OCI-M2 (cell line): ENCODE data around the gene POLR1G.

Experiments used
- DNase-seq: peaks from one replicate; lab custom pipeline; 2025; ENCODE audit not compliant: unreplicated experiment; lab: John Stamatoyannopoulos, UW

The POLR1G gene, protein sequence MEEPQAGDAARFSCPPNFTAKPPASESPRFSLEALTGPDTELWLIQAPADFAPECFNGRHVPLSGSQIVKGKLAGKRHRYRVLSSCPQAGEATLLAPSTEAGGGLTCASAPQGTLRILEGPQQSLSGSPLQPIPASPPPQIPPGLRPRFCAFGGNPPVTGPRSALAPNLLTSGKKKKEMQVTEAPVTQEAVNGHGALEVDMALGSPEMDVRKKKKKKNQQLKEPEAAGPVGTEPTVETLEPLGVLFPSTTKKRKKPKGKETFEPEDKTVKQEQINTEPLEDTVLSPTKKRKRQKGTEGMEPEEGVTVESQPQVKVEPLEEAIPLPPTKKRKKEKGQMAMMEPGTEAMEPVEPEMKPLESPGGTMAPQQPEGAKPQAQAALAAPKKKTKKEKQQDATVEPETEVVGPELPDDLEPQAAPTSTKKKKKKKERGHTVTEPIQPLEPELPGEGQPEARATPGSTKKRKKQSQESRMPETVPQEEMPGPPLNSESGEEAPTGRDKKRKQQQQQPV

DNA sequence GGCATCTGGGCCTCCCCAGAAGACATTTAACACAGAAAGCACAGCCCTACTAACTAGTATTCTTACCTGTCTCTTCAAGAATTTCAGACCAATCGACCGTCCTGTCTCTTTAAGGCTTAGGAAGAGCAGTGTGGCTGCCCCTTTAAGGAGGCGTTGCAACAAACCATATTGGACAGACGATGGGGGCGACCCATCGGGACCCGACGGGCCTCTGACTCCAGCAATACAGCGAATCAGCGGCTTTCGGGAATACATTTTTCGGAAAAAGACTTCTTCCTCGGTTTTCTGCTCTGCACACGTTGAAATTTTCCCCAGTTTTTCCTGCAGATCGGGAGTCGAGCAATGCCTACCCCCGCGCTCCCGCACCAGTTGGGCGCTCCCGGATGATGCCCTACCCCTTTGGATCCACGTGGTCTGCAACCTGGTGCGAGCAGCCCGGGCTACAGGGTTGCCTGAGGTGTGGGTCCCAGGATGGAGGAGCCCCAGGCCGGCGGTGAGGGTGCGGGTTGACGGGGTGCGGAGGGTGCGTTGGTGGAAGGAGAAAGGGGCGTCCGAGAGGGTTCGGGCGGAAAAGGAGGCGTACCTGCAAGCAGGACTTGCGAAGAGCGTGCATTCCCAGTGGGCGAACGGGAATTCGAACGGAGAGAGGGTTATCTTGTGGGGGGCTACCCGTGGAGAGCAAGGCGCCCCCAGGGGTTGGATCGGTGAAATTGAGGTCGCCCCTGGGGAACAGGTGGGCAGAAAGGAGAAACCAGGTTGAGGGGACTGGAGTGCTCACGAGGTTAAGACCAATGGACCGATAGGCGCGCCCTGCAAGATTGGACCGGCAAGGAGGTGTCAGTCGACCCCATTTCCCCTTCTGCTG lies at the start of gene POLR1G:
POLR1G (plus strand) TSS at position 419 of the 865 bp plus-strand sequence; CDS start at position 472, 53 bp downstream.
- DNase-seq, result peak; percentile 97

DNA sequence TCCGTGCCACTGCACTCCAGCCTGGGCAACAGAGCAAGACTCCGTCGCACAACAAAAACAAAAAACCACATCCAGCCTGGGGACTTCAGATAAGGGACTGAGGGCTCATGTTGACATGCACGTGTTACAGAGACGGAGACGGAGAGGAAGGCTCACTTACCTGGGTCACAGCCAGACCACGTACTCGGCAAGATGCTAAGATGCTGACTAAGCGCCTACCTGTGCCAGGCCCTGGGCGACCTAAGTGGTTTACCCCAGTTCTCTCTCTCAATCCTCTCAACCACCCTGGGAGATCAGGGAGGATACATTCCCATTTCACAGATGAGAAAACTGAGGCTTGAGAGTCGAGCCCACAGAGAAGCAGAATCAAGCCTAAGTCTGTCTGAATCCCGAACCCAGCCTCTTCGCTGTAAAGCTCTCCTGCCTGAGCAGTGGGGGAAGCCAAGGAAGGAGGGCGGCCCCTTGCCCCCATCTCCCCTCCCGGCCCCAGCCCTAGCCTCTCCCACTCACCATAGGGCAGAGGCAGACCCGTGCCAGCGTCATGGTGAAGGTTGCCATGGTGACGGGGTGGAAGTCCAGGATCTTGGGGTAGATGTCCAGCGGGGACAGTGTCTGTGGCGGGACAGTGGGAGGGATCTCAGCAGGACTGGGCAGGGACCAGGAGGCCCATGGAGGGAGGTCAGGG lies 49.5 kb upstream of the POLR1G start:
- no peak for DNase-seq

DNA sequence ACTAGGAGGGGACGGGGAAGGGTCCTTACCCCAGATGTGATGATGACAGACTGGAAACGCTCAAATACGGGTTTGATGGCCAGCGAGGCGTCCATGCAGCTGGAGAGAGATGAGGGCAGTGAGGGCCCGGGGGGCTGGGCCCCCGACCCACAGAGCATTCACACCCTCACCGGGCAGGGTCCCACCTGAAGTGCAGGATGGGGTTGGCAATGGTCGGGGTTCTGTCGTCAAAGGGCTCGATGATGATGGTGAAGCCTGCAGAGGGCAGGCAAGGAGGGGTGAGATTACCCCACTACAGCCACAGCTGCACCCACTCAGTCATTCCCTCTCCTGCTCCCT lies 49.0 kb upstream of the POLR1G start:
- no peak for DNase-seq

DNA sequence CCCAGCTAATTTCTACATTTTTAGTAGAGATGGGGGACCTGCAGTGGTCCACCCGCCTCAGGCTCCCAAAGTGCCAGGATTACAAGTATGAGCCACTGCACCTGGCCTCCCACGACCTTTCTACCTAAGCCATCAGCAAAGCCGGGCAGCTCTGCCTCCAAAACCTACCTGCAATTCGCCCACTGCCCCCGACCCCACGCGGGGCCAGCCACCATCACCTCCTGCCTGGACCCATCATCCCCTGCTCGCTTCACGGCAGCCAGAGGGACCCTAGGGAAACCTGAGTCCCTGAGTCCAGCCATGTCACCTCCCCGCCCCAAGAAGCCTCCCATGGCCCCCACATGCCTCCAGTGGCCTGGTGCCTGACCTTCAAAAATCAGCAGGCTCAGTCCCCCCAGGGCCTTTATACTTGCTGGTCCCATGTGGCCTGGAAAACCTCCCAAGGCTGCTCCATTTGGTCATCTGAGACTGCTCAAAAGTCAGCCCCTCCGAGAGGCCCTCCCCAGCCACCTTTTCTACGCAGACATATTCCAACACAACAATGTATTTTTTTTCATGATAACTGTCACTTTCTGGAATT lies 48.1 kb upstream of the POLR1G start:
- no peak for DNase-seq

DNA sequence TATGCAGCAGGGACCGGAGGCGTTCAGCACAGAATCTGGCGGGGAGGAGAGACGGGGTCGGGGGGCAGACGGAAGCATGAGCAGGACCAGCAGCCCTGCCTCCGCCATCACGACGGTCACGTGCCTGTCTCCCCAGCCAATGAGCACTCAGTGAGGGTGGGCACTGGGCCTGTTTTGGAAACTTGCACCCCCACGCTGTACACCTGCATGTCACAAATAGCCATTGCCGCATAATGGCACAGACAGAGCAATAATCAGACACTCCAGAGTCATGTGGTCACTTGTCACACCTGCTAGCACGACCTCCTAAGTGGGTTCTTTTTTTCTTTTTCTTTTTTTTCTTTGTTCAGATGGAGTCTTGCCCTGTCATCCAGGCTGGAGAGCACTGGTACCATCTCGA lies 44.8 kb upstream of the POLR1G start:
- no peak for DNase-seq

DNA sequence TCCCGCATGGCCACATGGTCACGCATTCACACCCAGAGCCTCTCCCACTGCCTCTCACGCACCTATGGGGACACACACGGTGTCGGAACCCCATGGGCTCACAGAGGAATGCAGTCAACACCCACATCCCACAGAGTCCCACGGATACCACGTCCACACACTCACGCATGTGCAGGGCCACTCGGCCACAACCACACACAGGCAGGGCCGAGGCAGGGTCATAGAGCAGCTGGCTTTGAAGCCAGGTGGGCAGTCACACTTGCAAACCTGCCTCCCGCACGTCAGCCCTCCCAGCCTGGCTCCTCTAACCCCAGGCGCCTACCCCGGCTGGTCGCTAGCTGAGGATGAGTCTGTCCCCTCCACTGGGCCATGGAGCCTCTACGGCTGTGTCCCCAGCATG lies 44.2 kb upstream of the POLR1G start:
- no peak for DNase-seq

DNA sequence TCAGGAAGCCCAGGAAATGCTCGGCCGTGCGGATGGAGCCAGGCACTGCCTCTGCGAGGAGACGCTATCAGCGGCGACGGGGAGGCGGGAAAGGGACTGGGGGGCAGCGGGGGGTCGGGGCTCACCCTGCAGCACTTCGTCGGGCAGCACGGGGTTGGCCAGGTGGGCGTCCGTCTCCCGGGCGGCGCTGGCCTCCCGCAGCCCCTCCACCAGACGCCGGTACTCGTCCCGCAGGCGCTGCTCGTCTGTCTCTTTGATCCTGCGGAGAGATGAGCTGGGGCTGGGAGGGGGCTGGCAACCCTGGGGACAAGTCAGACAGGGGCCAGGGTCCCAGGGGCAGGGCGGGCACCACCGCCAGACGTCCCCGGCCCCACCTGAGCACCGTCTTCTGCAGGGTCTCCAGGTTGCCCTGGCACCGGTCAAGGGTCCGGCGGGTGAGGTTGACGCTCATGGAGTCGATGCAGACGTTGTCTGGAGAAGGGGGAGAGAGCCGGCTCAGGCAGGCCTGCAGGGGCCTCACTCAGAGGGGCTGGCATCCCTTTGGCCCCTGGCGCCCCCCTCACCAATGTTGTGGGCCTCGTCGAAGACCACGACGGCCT lies 42.5 kb upstream of the POLR1G start:
- no peak for DNase-seq

DNA sequence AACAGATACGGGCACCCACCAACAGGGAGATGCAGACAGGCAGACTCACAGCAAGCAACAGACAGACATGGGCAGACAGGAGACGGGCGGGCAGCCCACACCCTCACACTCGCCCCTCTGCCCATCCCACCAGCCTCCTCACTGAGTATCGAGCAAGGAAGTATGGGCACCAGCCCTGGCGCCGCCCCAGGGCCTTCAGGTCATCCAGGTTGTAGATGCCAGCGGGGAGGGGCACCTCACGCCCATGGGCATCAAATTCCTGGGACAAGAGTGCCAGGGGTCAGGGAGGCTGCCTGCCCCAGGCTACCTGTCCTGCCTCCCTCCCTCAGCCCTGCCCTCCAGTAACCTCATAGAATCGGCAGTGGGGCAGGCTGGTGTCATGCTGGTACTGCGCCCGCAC lies 41.7 kb upstream of the POLR1G start:
- DNase-seq, result no peak

DNA sequence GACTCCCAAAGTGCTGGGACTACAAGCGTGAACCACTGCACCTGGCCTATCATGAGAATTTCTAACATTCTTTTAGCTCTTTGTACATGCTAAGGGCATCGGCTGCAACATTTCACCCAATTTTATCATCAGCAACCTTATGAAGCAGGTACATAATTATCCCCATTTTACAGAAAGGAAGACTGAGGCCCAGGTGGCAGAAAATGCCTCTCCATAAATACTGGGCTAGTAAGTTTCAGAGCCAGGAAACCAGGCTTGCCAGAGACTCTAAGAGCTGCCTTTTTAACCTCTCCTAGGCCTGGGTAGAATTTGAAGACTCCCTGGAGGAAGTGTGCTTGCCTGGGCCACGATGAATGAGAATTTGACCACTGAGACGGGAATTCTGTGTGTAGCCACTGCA lies 38.3 kb upstream of the POLR1G start:
- no peak for DNase-seq

DNA sequence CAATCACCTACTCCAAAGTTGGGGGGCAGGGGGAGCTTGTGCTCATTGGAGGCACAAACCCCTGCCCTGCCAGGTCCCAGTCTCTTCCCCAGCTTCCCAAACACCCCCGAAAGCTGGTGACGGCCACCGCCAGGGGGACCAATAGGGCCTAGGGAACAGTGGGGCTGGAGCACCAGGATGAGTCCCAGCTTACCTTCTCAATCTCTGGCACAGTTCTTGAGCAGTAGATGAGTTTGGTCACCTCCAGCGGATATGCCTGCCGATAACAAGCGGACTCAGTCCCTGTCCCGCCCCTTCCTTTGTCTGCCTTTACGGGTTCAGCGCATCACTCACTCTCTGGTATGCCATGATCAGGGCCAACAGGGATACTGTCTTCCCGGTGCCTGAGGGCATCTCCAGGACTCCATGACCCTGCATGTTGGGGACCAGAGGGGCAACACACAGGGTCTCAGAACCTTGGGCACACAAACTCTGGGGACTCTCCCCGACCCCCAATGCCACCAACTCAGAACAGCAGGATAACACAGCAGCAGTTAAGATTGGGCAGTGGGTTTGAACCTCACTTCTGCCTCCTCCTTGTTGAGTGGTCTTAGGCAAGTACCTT lies 37.6 kb upstream of the POLR1G start:
- no peak for DNase-seq

DNA sequence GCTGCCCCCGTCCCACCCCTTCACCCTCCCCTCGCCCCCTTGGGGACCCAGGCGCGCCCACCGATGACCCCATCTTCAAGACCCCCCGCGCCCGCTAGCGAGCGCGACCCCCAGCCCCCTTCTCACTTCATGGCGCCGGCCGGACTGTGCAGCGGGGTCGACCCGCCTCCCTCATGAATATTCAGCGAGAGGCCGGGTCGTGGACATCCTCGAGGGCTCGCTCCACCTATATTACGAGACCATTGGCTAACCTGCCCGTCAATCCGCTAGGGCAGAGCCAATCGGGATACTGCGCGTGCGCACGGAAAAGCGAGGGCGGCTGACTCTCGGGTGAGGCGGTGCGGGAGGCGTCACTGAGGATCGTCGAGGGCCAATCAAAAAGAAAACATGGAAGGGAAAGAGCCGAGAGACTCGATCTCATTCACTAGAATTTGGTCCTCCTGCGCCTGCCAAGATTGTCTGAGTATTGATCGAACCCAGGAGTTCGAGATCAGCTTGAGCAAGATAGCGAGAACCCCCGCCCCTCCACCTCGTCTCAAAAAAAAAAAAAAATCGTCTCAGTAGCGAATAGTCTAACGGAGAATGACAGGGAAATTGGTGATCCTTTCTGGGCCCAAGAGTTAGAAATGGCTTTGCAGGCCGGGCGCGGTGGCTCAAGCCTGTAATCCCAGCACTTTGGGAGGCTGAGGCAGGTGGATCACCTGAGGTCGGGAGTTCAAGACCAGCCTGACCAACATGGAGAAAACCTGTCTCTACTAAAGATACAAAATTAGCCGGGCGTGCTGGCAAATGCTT lies 35.8 kb upstream of the POLR1G start, which contains the start of gene ERCC2:
ERCC2 (minus strand) TSS at position 164 of the 795 bp plus-strand sequence; CDS start at position 131, 33 bp downstream.
- peak; percentile 93 for DNase-seq

DNA sequence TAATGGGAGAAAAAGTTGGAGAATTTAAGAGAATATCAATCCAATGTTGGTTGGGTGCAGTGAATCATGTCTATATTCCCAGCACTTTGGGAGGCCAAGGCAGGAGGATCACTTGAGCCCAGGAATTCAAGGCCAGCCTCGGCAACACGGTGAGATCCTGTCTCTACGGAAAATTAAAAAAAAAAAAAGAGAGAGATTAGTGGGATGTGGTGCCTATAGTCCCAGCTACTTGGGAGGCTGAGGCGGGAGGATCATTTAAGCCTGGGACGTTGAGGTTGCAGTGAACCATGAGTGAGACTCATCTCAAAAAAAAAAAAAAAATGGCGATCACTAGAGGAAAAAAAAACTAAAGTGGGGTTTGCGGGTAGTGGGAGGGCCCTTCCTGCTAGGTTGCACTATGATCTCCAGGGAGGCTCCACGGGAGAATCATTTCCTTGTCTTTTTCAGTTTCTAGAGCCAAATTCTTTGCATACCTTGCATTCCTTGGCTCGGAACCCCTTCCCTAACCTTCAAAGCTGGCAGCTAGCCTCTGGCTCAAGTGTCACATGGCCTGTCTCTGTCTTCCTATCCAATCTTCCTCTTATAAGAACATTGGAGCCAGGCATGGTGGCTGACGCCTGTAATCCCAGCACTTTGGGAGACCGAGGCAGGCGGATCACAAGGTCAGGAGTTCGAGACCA lies 30.3 kb upstream of the POLR1G start:
- no peak for DNase-seq

DNA sequence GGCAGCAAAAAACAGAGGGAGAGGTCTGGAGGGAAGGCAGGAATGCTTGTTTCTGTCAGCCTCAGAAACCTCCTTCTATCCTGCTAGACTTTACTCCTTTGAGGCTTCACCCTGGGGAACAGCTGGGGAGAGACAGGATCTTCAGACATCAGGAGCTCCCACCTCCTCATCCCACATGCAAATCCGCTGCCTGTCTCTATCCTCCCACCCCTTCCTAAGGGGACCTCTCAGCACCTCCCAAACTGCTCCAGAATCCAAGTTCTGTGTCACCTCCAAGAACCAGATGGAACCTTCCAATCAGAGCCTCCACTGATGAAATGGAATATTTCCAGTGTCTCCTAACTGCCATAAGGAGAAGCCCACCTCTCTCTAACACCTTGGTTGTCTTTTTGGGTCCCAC lies 26.3 kb upstream of the POLR1G start:
- DNase-seq, result no peak

DNA sequence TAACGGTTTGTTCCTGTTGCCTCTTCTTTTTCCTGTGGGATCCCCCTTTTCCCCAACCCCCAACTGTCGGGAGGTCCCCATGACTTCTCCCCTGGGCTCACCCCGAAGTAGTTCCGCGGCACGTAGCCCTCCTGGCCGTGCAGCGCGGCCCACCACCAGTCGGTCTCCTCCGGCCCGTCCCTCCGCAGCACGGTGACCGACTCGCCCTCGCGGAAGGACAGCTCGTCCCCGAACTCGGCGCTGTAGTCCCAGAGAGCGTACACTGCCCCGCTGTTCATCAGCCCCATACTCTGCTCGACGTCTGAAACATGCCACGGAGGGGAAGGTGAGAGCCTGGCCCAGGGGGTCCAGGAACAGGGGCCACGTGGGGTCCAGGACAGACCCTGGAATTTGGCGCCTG lies 24.0 kb upstream of the POLR1G start:
- DNase-seq, result no peak

DNA sequence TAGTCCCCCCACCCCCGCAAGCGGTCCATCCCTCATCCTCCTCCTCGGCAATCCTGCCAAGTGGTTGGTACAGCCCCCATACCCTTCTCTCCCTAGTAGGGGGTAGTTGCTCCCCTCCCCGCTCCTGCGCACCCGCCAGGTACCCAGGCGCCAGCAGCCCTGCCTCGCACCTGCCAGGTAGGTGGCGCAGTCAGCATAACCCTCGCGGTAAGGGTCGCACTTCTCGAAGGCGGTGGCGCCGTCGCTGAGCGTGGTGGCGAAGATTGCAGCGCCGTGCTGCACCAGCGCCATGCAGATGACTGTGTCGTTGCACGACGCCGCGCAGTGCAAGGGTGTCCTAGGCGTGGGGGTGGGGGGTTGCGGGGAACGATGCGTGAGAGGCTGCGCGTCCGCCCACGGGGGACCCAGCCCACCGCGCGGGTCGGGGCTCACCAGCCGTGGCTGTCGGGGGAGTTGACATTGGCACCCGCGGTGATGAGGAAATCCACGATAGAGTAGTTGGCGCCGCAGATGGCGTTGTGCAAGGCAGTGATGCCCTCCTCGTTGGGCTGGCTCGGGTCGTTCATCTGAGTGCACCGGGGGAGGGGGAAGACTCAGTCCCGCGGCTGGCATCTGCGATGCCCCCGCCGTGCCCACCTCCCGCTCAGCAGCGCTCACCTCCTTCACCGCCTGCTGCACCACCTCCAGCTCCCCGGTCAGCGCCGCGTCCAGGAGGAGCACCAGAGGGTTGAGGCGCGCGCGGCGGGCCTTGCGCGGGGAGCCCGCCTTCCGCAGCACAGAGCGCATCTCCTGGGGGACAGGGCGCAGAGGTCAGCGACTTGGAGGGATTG lies 20.8 kb upstream of the POLR1G start:
- DNase-seq, result no peak

DNA sequence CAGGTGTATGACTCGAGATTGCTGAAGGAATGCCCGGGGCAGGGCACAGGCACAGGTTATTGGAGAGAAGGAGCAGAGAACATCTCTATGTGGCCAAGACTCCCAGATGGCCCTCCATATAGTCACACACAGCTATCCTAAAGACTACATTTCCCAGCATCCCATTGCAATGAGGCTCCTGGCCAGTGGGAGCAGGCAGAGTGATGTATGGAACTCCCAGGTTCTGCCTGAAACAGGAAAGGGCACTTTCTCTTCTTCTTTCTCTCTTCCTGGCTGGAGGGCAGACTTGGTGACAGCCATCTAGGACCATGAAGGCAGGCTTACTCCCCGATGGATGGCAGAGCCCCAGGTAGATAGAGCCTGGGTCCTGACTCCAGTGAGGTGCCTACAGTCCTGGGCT lies 15.1 kb upstream of the POLR1G start:
- DNase-seq, result no peak

DNA sequence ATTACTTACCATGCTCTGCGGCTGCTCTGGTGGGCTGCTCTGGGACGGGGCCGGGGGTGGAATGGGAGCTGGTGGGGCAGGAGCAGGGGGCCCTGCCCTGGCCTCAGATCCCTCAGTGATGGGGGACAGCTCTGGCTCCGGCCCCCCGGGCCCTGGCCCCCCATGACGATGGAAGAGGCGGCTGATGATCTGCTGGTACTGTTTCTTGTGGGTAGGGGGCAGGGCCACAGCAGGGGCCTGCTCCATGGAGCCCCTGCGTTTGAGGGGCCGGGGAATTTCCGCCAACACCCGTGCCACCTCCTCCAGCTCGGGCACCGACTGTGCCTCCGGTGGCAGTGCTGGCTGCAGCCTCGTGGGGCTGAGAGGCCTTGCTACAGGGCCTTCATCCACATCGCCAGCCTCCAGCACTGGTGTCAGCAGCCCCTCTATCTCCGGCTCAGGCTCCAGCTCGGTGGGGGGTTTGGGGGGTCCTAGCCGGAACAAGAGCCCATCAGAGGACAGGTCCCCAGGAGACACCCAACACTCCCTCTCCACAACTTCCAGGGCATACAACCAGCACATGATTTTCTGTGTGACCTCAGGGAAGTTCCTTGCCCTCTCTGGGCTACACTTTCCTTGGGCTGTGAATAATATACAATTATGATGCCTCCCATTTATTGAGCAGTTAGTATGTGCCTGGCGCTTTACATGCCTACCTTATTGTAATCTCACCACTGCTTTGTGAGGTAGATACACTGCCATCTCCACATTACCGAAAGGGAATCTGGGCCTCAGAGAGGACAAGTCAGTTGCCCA lies 14.4 kb upstream of the POLR1G start:
- DNase-seq, result no peak
